GM18499 (cell line): ENCODE data around the gene TBX10.
A peak's percentile ranks its signal among the peaks of the same experiment; 100 is the strongest.
"Not testable (repeated sequence)": the region's sequence is repeated elsewhere in the genome, so short reads cannot be mapped to it uniquely, and the experiment has no call there.

Experiments
- ATAC-seq: cut with Tn5 transposase; IDR thresholded peaks from one replicate; pipeline ENCODE4 v1.9.1; 2021; ENCODE audit warnings: moderate number of reproducible peaks; ENCODE audit not compliant: insufficient read depth, unreplicated experiment

TBX10 gene

GRCh38 chr11:67632982-67633755 is 6.4 kb downstream of the TBX10 start:
- no peak for ATAC-seq

- ATAC-seq, result no peak
Measured at GRCh38 chr11:67632175-67632981, 7.2 kb downstream of the TBX10 start.

DNA sequence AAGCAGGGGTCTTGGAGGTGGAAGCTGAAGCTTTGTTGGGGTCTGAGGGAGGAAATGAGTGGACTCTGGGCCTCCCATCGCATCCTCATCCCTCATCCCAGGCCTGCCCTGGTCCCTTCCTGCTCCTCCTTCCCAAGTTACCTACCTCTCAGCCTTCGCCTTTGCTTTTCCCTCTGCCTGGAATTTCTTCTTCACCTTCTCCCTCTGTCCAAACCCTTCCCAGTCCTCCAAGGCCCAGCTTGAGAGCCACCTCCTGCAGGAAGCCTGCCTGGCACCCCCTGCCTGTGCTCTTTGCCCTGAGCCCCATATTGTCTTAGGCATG is 7.7 kb downstream of the TBX10 start:
- no peak for ATAC-seq

- no peak for ATAC-seq
Measured at GRCh38 chr11:67631411-67631810, 8.2 kb downstream of the TBX10 start.

DNA sequence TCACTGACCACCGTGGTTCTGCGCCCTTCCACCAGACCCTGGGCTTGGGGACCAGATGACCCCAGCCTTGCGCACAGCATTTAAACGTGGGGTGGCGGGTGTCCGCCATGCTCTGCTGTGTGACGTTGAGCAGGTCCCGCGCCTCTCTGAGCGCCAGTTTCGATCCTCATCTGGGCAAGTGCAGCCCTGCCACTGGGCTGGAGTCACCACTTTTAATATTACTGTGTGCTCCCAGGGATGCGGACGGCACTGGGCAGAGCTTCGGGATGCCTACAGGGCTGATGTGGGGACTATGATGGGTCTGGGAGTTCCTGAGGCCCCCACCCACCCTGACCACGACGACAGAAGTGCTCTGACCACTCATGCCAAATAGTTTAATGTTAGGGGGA is 8.6 kb downstream of the TBX10 start:
- no peak for ATAC-seq

GRCh38 chr11:67630228-67630942 is 9.2 kb downstream of the TBX10 start:
- ATAC-seq, result peak; percentile 30

GRCh38 chr11:67629386-67630227 is 10.0 kb downstream of the TBX10 start, which contains the start of gene NUDT8:
TSS of gene NUDT8 (minus strand) at chr11:67629937. CDS start at chr11:67629911, 26 bp downstream.
- ATAC-seq, result peak; percentile 29

- ATAC-seq, result no peak
Measured at GRCh38 chr11:67628710-67629385, 10.7 kb downstream of the TBX10 start.

DNA sequence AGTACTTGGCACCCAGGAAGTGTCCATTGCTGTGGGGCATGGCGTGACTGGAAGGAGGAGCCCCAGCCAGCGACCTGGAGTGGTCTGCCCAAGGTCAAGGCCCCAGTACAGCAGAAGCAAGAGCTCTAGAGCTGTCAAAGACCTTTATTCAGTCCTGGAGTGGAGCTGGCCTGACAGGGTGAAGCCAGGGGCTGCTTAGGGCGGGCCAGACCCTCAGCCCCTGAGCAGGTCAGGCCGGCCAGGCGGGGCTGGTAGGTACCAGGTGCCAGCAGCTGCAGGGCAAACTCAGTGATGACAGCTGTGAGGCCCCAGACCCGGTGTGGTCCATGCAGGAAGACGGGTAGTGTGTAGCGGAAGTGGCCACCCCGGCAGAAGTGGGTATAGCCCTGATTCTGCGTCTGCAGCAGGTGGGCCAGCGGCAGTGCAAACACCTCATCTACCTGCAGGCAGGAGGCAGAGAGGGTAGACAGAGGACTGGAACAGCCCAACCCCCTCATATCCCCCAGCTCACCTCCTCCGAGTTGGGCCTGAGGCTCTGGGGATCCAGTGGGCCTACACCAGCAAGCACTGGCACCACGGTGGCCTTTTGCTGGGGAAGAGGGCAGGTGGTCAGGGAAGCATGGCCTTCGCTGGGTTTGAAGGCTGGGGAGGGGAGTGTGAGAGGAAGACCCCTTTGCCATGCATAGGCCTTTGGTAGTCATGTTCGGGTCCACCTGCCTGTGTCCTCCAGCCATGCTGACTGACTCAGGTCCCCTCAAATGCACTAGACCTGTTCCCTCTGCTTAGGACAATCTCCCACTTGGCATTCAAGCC is 11.5 kb downstream of the TBX10 start:
- ATAC-seq, result no peak

GRCh38 chr11:67627441-67627811 is 12.1 kb downstream of the TBX10 start:
- no peak for ATAC-seq

- ATAC-seq, result no peak
Measured at GRCh38 chr11:67626970-67627369, 12.6 kb downstream of the TBX10 start.

DNA sequence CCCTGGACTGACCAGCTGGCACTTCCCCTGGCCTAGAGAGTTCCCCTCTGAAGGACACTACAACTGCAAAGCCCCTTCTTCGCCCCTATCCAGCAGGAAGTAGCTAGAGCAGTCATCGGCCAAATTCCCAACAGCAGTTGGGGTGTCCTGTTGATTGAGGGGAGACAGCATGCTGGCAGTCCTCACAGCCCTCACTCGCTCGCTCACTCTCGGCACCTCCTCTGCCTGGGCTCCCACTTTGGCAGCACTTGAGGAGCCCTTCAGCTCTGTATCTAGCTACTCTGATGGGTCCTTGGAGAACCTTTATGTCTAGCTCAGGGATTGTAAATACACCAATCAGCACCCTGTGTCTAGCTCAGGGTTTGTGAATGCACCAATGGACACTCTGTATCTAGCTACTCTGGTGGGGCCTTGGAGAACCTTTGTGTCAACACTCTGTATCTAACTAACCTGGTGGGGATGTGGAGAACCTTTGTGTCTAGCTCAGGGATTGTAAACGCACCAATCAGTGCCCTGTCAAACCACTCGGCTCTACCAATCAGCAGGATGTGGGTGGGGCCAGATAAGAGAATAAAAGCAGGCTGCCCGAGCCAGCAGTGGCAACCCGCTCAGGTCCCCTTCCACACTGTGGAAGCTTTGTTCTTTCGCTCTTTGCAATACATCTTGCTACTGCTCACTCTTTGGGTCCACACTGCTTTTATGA is 13.3 kb downstream of the TBX10 start:
- ATAC-seq, result not testable (repeated sequence)

- not testable (repeated sequence) for ATAC-seq
Measured at GRCh38 chr11:67623795-67624194, 15.8 kb downstream of the TBX10 start.

DNA sequence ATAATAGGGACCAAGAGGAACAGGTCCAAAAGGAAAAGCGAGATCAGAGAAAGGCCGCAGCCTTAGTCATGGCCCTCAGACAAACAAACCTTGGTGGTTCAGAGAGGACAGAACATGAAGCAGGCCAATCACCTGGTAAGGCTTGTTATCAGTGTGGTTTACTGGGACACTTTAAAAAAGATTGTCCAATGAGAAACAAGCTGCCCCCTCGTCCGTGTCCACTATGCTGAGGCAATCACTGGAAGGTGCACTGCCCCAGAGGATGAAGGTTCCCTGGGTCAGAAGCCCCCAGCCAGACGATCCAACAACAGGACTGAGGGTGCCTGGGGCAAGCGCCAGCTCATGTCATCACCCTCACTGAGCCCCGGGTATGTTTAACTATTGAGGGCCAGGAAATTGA is 16.7 kb downstream of the TBX10 start:
- not testable (repeated sequence) for ATAC-seq

DNA sequence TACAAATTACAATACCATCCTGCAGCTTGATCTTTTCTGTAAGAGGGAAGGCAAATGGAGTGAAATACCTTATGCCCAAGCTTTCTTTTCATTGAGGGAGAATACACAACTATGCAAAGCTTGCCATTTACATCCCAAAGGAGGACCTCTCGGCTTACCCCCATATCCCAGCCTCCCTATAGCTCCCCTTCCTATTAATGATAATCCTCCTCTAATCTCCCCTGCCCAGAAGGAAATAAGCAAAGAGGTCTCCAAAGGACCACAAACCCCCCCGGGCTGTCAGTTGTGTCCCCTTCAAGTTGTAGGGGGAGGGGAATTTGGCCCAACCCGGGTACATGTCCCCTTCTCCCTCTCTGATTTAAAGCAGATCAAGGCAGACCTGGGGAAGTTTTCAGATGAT is 17.6 kb downstream of the TBX10 start:
- ATAC-seq, result not testable (repeated sequence)

- ATAC-seq, result not testable (repeated sequence)
Measured at GRCh38 chr11:67620621-67621020, 18.9 kb downstream of the TBX10 start.

DNA sequence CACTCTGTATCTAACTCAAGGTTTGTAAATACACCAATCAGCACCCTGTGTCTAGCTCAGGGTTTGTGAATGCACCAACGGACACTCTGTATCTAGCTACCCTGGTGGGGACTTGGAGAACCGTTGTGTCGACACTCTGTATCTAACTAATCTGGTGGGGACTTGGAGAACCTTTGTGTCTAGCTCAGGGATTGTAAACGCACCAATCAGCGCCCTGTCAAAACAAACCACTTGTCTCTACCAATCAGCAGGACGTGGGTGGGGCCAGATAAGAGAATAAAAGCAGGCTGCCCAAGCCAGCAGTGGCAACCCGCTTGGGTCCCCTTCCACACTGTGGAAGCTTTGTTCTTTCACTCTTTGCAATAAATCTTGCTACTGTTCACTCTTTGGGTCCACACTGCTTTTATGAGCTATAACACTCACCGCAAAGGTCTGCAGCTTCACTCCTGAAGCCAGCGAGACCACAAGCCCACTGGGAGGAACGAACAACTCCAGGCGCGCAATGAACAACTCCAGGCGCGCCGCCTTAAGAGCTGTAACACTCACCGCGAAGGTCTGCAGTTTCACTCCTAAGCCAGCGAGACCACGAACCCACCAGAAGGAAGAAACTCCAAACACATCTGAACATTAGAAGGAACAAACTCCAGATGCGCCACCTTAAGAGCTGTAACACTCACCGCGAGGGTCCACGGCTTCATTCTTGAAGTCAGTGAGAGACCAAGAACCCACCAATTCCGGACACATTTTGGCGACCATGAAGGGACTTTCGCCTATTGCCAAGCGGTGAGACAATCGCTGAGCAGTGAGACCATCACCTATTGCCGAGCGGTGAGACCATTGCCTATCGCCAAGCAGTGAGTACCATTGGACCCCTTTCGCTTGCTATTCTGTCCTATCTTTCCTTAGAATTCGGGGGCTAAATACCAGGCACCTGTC is 19.6 kb downstream of the TBX10 start:
- not testable (repeated sequence) for ATAC-seq
